Type B pancreatic cell (in vitro differentiated cells): ENCODE data around the gene GALT. TPM values are rescaled to one million over a fixed set of nuclear protein-coding genes. Genes with fewer than 3 reads are reported as not detected.
A peak's percentile ranks its signal among the peaks of the same experiment; 100 is the strongest.

Experiments used
- DNase-seq: peaks from one replicate; pipeline ENCODE4 v3.0.0; 2021; ENCODE audit warnings: mixed read lengths; ENCODE audit not compliant: unreplicated experiment; ENCODE audit errors: extremely low spot score
- H3K27ac Mint-ChIP-seq: 2 replicates; pipeline ENCODE4 v1.8.0; 2021; ENCODE audit warnings: mild to moderate bottlenecking, mixed read lengths
- H3K27me3 Mint-ChIP-seq: 2 replicates; pipeline ENCODE4 v1.8.0; 2021; ENCODE audit warnings: mixed read lengths
- H3K36me3 Mint-ChIP-seq: 2 replicates; pipeline ENCODE4 v1.8.0; 2021; ENCODE audit warnings: mixed read lengths
- H3K4me1 Mint-ChIP-seq: one replicate; pipeline ENCODE4 v1.8.0; 2021; ENCODE audit warnings: mixed read lengths; ENCODE audit not compliant: unreplicated experiment
- H3K4me3 Mint-ChIP-seq: 2 replicates; pipeline ENCODE4 v1.8.0; 2021; ENCODE audit warnings: mild to moderate bottlenecking, mixed read lengths
- H3K9me3 Mint-ChIP-seq: 2 replicates; pipeline ENCODE4 v1.8.0; 2021; ENCODE audit warnings: mixed read lengths
- total RNA-seq: library from RNA; stranded (reverse); gene quantifications from 2 replicates; pipeline ENCODE4 v1.2.1, GENCODE V29; 2021; ENCODE audit warnings: low replicate concordance
- TF ChIP-seq, protein P1 (sequence below): fragments of 200-600 bp; sonication (generic); conservative IDR thresholded peaks from 2 replicates; pipeline ENCODE4 v1.5.0; 2021; ENCODE audit warnings: antibody characterized with exemption, mild to moderate bottlenecking

GALT gene
- total RNA-seq, 1 donor from 2014 or later = 70.5 TPM

GRCh38 chr9:34651321-34651720, 4.8 kb downstream of the GALT start:
- Mint-ChIP-seq H3K36me3 (peaks cover 9% of the 10 kb centered on the region), H3K4me3 (peak overlapping the region; percentile 90), H3K9me3 (no peaks in the 10 kb centered on the region), H3K27ac (peak overlapping the region; percentile 87), H3K27me3 (peaks cover 3% of the 10 kb centered on the region), H3K4me1 (peaks cover 51% of the 10 kb centered on the region)
- TF ChIP-seq, protein P1, sequence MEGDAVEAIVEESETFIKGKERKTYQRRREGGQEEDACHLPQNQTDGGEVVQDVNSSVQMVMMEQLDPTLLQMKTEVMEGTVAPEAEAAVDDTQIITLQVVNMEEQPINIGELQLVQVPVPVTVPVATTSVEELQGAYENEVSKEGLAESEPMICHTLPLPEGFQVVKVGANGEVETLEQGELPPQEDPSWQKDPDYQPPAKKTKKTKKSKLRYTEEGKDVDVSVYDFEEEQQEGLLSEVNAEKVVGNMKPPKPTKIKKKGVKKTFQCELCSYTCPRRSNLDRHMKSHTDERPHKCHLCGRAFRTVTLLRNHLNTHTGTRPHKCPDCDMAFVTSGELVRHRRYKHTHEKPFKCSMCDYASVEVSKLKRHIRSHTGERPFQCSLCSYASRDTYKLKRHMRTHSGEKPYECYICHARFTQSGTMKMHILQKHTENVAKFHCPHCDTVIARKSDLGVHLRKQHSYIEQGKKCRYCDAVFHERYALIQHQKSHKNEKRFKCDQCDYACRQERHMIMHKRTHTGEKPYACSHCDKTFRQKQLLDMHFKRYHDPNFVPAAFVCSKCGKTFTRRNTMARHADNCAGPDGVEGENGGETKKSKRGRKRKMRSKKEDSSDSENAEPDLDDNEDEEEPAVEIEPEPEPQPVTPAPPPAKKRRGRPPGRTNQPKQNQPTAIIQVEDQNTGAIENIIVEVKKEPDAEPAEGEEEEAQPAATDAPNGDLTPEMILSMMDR = no peak
- DNase-seq = no peak

DNA sequence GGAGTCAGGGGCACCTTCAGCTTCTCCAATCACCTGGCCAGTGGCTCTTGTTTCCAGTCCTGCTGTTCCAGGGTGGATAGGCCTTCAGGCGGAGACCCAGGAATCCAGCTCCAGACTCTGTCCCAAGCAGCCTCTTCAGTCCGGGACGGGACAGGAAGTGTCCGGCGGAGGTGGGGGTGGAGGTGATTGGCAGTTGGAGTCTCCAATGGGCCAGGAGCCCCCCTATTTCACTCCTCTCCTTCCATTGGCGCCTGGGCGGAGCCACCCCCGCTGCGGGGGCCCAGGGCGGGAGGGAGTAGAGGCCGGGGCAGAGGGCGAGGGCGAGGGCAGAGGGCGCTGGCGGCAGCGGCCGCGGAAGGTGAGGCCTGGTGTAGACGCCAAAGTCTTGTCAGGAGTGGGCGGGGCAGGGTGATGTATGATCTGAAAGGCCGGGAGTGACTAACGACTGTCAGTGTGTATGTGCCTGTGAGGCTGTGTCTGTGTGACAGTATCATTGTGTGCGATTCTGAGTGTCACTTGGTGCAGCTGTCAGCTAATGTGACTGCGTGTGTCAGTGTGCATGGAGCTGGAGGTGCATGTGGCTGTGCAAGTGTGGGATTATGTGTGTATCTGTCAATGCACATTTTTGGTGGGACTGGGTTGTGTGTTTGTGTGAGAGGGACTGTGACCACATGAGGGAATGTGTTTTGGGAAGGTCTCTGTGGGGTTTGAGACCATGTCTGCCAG, 5.6 kb downstream of the GALT start, which contains the start of gene IL11RA:
Gene IL11RA (plus strand): TSS at position 310 of the 726 bp plus-strand sequence. CDS start 3,033 bp downstream, outside the sequence.
- TF ChIP-seq, protein P1 = no peak
- peaks cover 3% of the 10 kb centered on the region for H3K27me3 Mint-ChIP-seq
- peaks cover 9% of the 10 kb centered on the region for H3K36me3 Mint-ChIP-seq
- no peaks in the 10 kb centered on the region for H3K9me3 Mint-ChIP-seq
- H3K4me1 Mint-ChIP-seq = peaks cover 50% of the 10 kb centered on the region
- DNase-seq = peak; percentile 77
- peak within 1 kb of the TSS; percentile 90 for H3K4me3 Mint-ChIP-seq
- peak within 1 kb of the TSS; percentile 87 for H3K27ac Mint-ChIP-seq

- Mint-ChIP-seq H3K36me3 (peaks cover 9% of the 10 kb centered on the region), H3K4me3 (peak overlapping the region; percentile 90), H3K9me3 (no peaks in the 10 kb centered on the region), H3K27me3 (peaks cover 3% of the 10 kb centered on the region), H3K27ac (peak overlapping the region; percentile 87), H3K4me1 (peaks cover 45% of the 10 kb centered on the region)
- TF ChIP-seq, protein P1 = no peak
- DNase-seq = no peak
Observed at GRCh38 chr9:34652602-34653000, 6.1 kb downstream of the GALT start.

DNA sequence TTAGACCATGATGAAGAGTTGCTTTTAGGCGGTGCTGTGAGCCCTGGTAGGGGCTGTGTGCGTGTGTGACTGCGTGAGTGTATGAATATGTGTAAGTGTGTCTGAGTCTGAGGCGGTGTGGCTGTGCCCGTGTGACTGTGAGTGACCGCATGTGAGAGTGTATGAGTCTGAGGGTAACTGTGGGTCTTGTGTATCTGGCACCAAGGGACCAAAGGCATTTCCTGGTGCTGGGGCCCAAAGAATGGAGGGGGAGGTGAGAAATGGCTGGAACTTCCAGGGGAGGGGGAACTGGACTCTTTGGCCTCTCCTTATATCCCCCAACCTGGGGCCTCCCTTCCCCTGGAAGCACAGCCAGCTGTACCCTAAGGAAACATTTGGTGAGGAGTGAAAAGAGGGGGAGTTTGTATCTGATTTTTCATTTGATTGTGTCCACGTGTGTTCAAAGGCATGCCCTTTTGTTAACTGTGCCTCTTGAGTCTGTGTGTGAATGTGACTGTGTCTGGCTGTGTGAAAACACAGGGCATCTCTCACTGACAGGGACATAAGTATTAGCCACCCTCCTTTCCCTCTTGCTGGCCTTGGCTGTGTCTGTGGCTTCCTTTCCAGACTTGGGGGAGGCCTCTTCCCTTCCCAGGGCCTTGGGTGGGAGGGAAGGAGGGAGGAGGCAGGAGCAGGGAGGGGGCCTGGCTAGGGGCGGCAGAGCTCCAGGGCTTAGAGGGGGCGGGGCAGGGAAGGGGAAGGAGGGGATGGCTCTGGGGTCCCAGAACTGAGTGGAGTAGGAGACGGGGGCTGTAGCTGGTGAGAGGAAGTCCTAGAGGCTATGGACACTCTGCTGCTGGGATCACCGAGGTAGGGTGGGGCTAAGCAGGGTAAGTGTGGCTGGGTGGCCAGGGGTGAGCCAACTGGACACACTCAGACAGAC, 6.9 kb downstream of the GALT start:
- peaks cover 6% of the 10 kb centered on the region for H3K36me3 Mint-ChIP-seq

More for the DNA sequence above, 6.9 kb downstream of the GALT start:
- Mint-ChIP-seq H3K4me1 (peaks cover 41% of the 10 kb centered on the region), H3K4me3 (peak overlapping the region; percentile 90), H3K27ac (peak overlapping the region; percentile 87), H3K27me3 (peaks cover 3% of the 10 kb centered on the region), H3K9me3 (no peaks in the 10 kb centered on the region)
- TF ChIP-seq, protein P1 = no peak
- DNase-seq = no peak
